HCT116 (cell line): Measurements from ENCODE around the gene LRRC56. TPM values are rescaled to one million over a fixed set of nuclear protein-coding genes. Genes with fewer than 3 reads are reported as not detected.

ENCODE experiments used
- ATAC-seq: fragments of 200-7000 bp; cut with Tn5 transposase; 2 replicates; pipeline ENCODE4 v1.9.1; 2020; ENCODE audit warnings: mild to moderate bottlenecking, moderate library complexity
- BruUV-seq: library from RNA; stranded (reverse); fragments of 400-500 nt; replicated peaks from 2 replicates; lab custom pipeline; 2021; lab: Mats Ljungman, UMichigan
- CTCF ChIA-PET: fragments of 300-600 bp; sonication (Branson Sonifier 250); formaldehyde crosslinking; loops from one replicate; lab custom pipeline; 2021; ENCODE audit warnings: antibody characterized with exemption; lab: Charles Lee
- POLR2A ChIA-PET: fragments of 300-600, 350-600 bp; sonication (Branson Sonifier 250); formaldehyde crosslinking; loops from one replicate; lab custom pipeline; 2021; ENCODE audit warnings: antibody characterized with exemption; lab: Charles Lee
- RAD21 ChIA-PET, 2 experiments: fragments of 300-600 bp; sonication (Branson Sonifier 250); formaldehyde crosslinking; loops; one replicate each; lab custom pipeline; 2023; ENCODE audit warnings: low total read pairs in 2 of 2; ENCODE audit not compliant: uncharacterized antibody in 2 of 2, unreplicated experiment in 2 of 2, low non-redundant PET in 1 of 2; lab: Charles Lee
- DNase-seq: peaks from one replicate; pipeline ENCODE4 v3.0.0-alpha.2; 2010; ENCODE audit warnings: low read depth, low spot score
- H2AFZ ChIP-seq: fragments of 200-600 bp; shearing (Covaris generic), sonication (generic); 2 replicates; pipeline ENCODE4 v1.6.1; 2017; ENCODE audit warnings: low read depth, mixed run types, mixed read lengths, antibody characterized with exemption, low read length; ENCODE audit not compliant: poor library complexity, severe bottlenecking
- H3K27ac ChIP-seq: 2 replicates; pipeline ENCODE4 v1.5.1; 2012; ENCODE audit warnings: low read depth, low read length
- H3K27me3 ChIP-seq: fragments of 200-600 bp; sonication (generic); 2 replicates; pipeline ENCODE4 v1.6.1; 2016; ENCODE audit warnings: mixed run types, low read length, mixed read lengths; ENCODE audit not compliant: insufficient read depth
- H3K36me3 ChIP-seq, 2 experiments: fragments of 200-500 bp in 1 of 2; fragments of 200-600 bp in 1 of 2; sonication (Bioruptor generic) in 1 of 2; sonication (generic) in 1 of 2; 2 replicates each; pipeline versions ENCODE4 v1.5.1 to v1.6.1; 2014 to 2016; ENCODE audit warnings: low read length in 2 of 2, inconsistent platforms in 1 of 2, mixed read lengths in 1 of 2, mixed run types in 1 of 2; ENCODE audit not compliant: insufficient read depth in 2 of 2, control insufficient read depth in 1 of 2
- H3K4me1 ChIP-seq, 2 experiments: fragments of 200-600 bp in 1 of 2; sonication (generic) in 1 of 2; 2 replicates each; pipeline versions ENCODE4 v1.5.1 to v1.6.1; 2012 to 2017; ENCODE audit warnings: low read length in 2 of 2, inconsistent platforms in 1 of 2, mild to moderate bottlenecking in 1 of 2, mixed read lengths in 1 of 2, mixed run types in 1 of 2, moderate library complexity in 1 of 2; ENCODE audit not compliant: insufficient read depth in 2 of 2, control insufficient read depth in 1 of 2
- H3K4me2 ChIP-seq: fragments of 200-600 bp; sonication (generic); 2 replicates; pipeline ENCODE4 v1.6.1; 2017; ENCODE audit warnings: mixed run types, low read length, mixed read lengths
- H3K4me3 ChIP-seq, 2 experiments: fragments of 200-600 bp in 1 of 2; sonication (generic) in 1 of 2; replicated peaks in 1 of 2; 2 replicates each; pipeline ENCODE4 v1.5.1; 2011 to 2016; ENCODE audit warnings: low read length in 2 of 2, control low read depth in 1 of 2, low read depth in 1 of 2, mild to moderate bottlenecking in 1 of 2, mixed read lengths in 1 of 2, mixed run types in 1 of 2
- H3K79me2 ChIP-seq: fragments of 200-600 bp; sonication (generic); 2 replicates; pipeline ENCODE4 v1.6.1; 2017; ENCODE audit warnings: mild to moderate bottlenecking, mixed run types, low read length, moderate library complexity, mixed read lengths; ENCODE audit not compliant: insufficient read depth
- H3K9ac ChIP-seq: fragments of 200-600 bp; sonication (generic); 2 replicates; pipeline ENCODE4 v1.6.1; 2016; ENCODE audit warnings: low read length, mixed read lengths
- H3K9me2 ChIP-seq: fragments of 200-600 bp; sonication (generic), shearing (Covaris generic); 2 replicates; pipeline ENCODE4 v1.6.1; 2017; ENCODE audit warnings: mixed run types, mild to moderate bottlenecking, moderate library complexity; ENCODE audit not compliant: insufficient read depth
- H3K9me3 ChIP-seq, 2 experiments: fragments of 200-500 bp in 1 of 2; fragments of 200-600 bp in 1 of 2; sonication (Bioruptor generic) in 1 of 2; sonication (generic) in 1 of 2; 2 replicates each; pipeline ENCODE4 v1.6.1; 2014 to 2017; ENCODE audit warnings: low read length in 2 of 2, mixed read lengths in 2 of 2, inconsistent platforms in 1 of 2, low read depth in 1 of 2, mild to moderate bottlenecking in 1 of 2, mixed run types in 1 of 2, moderate library complexity in 1 of 2; ENCODE audit not compliant: control insufficient read depth in 1 of 2, insufficient read depth in 1 of 2
- H4K20me1 ChIP-seq: fragments of 200-600 bp; sonication (generic), shearing (Covaris generic); 2 replicates; pipeline ENCODE4 v1.6.1; 2017; ENCODE audit warnings: mixed run types, mild to moderate bottlenecking, moderate library complexity; ENCODE audit not compliant: insufficient read depth
- CBX3 ChIP-seq: IDR thresholded peaks from 2 replicates; pipeline ENCODE4 v1.6.1; 2012; ENCODE audit warnings: low read depth
- CEBPB ChIP-seq: IDR thresholded peaks from 2 replicates; pipeline ENCODE4 v1.6.1; 2012; ENCODE audit warnings: low read depth
- EGR1 ChIP-seq: IDR thresholded peaks from 2 replicates; pipeline ENCODE4 v1.6.1; 2012; ENCODE audit warnings: low read depth
- ELF1 ChIP-seq: IDR thresholded peaks from 2 replicates; pipeline ENCODE4 v1.6.1; 2012; ENCODE audit warnings: low read depth, borderline replicate concordance
- EZH2phosphoT487 ChIP-seq: fragments of 200-600 bp; IDR thresholded peaks from 2 replicates; pipeline ENCODE4 v1.6.1; 2018; ENCODE audit warnings: antibody characterized with exemption, borderline replicate concordance
- FOSL1 ChIP-seq: IDR thresholded peaks from 2 replicates; pipeline ENCODE4 v1.6.1; 2012; ENCODE audit warnings: low read depth
- JUND ChIP-seq: IDR thresholded peaks from 2 replicates; pipeline ENCODE4 v1.6.1; 2012
- POLR2AphosphoS5 ChIP-seq: IDR thresholded peaks from 2 replicates; pipeline ENCODE4 v1.6.1; 2011; ENCODE audit warnings: mild to moderate bottlenecking, low read depth, low read length, moderate library complexity
- RAD21 ChIP-seq: IDR thresholded peaks from 2 replicates; pipeline ENCODE4 v1.6.1; 2012; ENCODE audit warnings: low read depth, mild to moderate bottlenecking
- SIN3A ChIP-seq: IDR thresholded peaks from 2 replicates; pipeline ENCODE4 v1.6.1; 2012; ENCODE audit warnings: low read depth
- SRF ChIP-seq: IDR thresholded peaks from 2 replicates; pipeline ENCODE4 v1.6.1; 2012; ENCODE audit warnings: low read depth
- YY1 ChIP-seq: IDR thresholded peaks from 2 replicates; pipeline ENCODE4 v1.6.1; 2011; ENCODE audit warnings: low read length, low read depth, moderate library complexity, mild to moderate bottlenecking; ENCODE audit not compliant: insufficient replicate concordance; ENCODE audit errors: extremely low read depth
- ZFX ChIP-seq: fragments of 450-650 bp; IDR thresholded peaks from 2 replicates; pipeline ENCODE4 v1.6.1; 2017
- ZNF274 ChIP-seq: fragments of 200-500 bp; sonication (Bioruptor generic); IDR thresholded peaks from 2 replicates; pipeline ENCODE4 v1.6.1; 2014; ENCODE audit warnings: mild to moderate bottlenecking, low read depth, low read length, inconsistent platforms
- intact Hi-C: fragments of 100-400 bp; cut with micrococcal nuclease; formaldehyde crosslinking; loops from 2 replicates; pipeline ENCODE4 v1.10.0; 2022
- total RNA-seq: library from RNA; stranded (reverse); gene quantifications from one replicate; pipeline ENCODE4 v1.2.1, GENCODE V29; 2021; ENCODE audit not compliant: unreplicated experiment
- TF ChIP-seq, protein P1 (sequence below): IDR thresholded peaks from 2 replicates; pipeline ENCODE4 v1.6.1; 2012; ENCODE audit warnings: low read depth
- TF ChIP-seq, protein P2 (sequence below): IDR thresholded peaks from 2 replicates; pipeline ENCODE4 v1.6.1; 2012
- TF ChIP-seq, protein P3 (sequence below), 3 experiments: fragments of 200-600 bp in 1 of 3; sonication (generic) in 1 of 3; IDR thresholded peaks in 2 of 3; conservative IDR thresholded peaks in 1 of 3; 2 replicates each; pipeline ENCODE4 v1.5.1; 2012 to 2017; ENCODE audit warnings: low read depth in 2 of 3, low read length in 2 of 3, antibody characterized with exemption in 1 of 3, borderline replicate concordance in 1 of 3, control low read depth in 1 of 3, mild to moderate bottlenecking in 1 of 3, mixed read lengths in 1 of 3, mixed run types in 1 of 3, moderate library complexity in 1 of 3; ENCODE audit not compliant: insufficient read depth in 1 of 3

LRRC56 gene
- total RNA-seq, 1 experiment from 2014 or later = 9.1 TPM

- Histone ChIP-seq H3K4me1 (peaks cover 6 to 19% of the 10 kb centered on the region in 2 experiments; a peak in 3 of 4 replicates), H2AFZ (no peak overlapping the region), H3K27me3 (no peaks in the 10 kb centered on the region)
- TF ChIP-seq, protein P1, sequence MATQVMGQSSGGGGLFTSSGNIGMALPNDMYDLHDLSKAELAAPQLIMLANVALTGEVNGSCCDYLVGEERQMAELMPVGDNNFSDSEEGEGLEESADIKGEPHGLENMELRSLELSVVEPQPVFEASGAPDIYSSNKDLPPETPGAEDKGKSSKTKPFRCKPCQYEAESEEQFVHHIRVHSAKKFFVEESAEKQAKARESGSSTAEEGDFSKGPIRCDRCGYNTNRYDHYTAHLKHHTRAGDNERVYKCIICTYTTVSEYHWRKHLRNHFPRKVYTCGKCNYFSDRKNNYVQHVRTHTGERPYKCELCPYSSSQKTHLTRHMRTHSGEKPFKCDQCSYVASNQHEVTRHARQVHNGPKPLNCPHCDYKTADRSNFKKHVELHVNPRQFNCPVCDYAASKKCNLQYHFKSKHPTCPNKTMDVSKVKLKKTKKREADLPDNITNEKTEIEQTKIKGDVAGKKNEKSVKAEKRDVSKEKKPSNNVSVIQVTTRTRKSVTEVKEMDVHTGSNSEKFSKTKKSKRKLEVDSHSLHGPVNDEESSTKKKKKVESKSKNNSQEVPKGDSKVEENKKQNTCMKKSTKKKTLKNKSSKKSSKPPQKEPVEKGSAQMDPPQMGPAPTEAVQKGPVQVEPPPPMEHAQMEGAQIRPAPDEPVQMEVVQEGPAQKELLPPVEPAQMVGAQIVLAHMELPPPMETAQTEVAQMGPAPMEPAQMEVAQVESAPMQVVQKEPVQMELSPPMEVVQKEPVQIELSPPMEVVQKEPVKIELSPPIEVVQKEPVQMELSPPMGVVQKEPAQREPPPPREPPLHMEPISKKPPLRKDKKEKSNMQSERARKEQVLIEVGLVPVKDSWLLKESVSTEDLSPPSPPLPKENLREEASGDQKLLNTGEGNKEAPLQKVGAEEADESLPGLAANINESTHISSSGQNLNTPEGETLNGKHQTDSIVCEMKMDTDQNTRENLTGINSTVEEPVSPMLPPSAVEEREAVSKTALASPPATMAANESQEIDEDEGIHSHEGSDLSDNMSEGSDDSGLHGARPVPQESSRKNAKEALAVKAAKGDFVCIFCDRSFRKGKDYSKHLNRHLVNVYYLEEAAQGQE = no peak
- TF ChIP-seq, protein P2, sequence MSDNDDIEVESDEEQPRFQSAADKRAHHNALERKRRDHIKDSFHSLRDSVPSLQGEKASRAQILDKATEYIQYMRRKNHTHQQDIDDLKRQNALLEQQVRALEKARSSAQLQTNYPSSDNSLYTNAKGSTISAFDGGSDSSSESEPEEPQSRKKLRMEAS = no peak
- TF ChIP-seq CEBPB = no peak
- TF ChIP-seq ZNF274 = no peak
- no peak for TF ChIP-seq RAD21
- TF ChIP-seq CBX3 = no peak
- TF ChIP-seq EZH2phosphoT487 = no peak
- TF ChIP-seq SIN3A = no peak
- no peak for TF ChIP-seq FOSL1
- TF ChIP-seq, protein P3, sequence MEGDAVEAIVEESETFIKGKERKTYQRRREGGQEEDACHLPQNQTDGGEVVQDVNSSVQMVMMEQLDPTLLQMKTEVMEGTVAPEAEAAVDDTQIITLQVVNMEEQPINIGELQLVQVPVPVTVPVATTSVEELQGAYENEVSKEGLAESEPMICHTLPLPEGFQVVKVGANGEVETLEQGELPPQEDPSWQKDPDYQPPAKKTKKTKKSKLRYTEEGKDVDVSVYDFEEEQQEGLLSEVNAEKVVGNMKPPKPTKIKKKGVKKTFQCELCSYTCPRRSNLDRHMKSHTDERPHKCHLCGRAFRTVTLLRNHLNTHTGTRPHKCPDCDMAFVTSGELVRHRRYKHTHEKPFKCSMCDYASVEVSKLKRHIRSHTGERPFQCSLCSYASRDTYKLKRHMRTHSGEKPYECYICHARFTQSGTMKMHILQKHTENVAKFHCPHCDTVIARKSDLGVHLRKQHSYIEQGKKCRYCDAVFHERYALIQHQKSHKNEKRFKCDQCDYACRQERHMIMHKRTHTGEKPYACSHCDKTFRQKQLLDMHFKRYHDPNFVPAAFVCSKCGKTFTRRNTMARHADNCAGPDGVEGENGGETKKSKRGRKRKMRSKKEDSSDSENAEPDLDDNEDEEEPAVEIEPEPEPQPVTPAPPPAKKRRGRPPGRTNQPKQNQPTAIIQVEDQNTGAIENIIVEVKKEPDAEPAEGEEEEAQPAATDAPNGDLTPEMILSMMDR (IDR thresholded peaks at IDR 0.05 in 2 of 3, conservative IDR thresholded peaks at IDR 0.05 in 1 of 3; ENCODE audit: borderline replicate concordance in 1 of 3, insufficient read depth in 1 of 3, low read depth in 2 of 3, low read length in 2 of 3) = no peak
- no peak for TF ChIP-seq EGR1
- no peak for TF ChIP-seq JUND
- no peak for TF ChIP-seq YY1
- no peak for TF ChIP-seq ELF1
- TF ChIP-seq POLR2AphosphoS5 = no peak
- no peak for TF ChIP-seq ZFX
- no peak for TF ChIP-seq SRF
- TF ChIP-seq, all 23 proteins: peak for 0
- H3K4me3 ChIP-seq = no peak overlapping the region
- no peak overlapping the region for H3K27ac ChIP-seq
- ChIA-PET RAD21 (no interaction called here), CTCF (no interaction called here), POLR2A (no interaction called here)
- peaks cover 15% of the 10 kb centered on the region in 2 experiments for H3K36me3 ChIP-seq
- ATAC-seq = no peak
- no TSS peak for BruUV-seq
- no peaks in the 10 kb centered on the region for H4K20me1 ChIP-seq
- H3K9me3 ChIP-seq = no peaks in the 10 kb centered on the region
- H3K4me2 ChIP-seq = no peak overlapping the region
- H3K9ac ChIP-seq = no peak overlapping the region
- H3K79me2 ChIP-seq = peaks cover 37% of the 10 kb centered on the region
- no peaks in the 10 kb centered on the region for H3K9me2 ChIP-seq
- intact Hi-C loops = no loop called here
- no peak for DNase-seq
Observed at GRCh38 chr11:502288-503178, 34.8 kb upstream of the LRRC56 start.
